Progenitor cell of endocrine pancreas (in vitro differentiated cells): ENCODE results near the gene ZPLD1. TPM values are rescaled to one million over a fixed set of nuclear protein-coding genes. Genes with fewer than 3 reads are reported as not detected.

Experiments used
- DNase-seq: peaks from one replicate; pipeline ENCODE4 v3.0.0; 2021; ENCODE audit warnings: low spot score; ENCODE audit not compliant: unreplicated experiment
- H3K27ac Mint-ChIP-seq: 2 replicates; pipeline ENCODE4 v1.8.0; 2021; ENCODE audit warnings: mild to moderate bottlenecking, moderate library complexity, mixed read lengths
- H3K27me3 Mint-ChIP-seq: 2 replicates; pipeline ENCODE4 v1.8.0; 2021; ENCODE audit warnings: mixed read lengths
- H3K36me3 Mint-ChIP-seq: 2 replicates; pipeline ENCODE4 v1.8.0; 2022; ENCODE audit warnings: mixed read lengths; ENCODE audit not compliant: insufficient read depth
- H3K4me1 Mint-ChIP-seq: 2 replicates; pipeline ENCODE4 v1.8.0; 2021; ENCODE audit warnings: low read depth, mixed read lengths
- H3K4me3 Mint-ChIP-seq: 2 replicates; pipeline ENCODE4 v1.8.0; 2021; ENCODE audit warnings: low read depth, mild to moderate bottlenecking, moderate library complexity, mixed read lengths
- H3K9me3 Mint-ChIP-seq: 2 replicates; pipeline ENCODE4 v1.8.0; 2021; ENCODE audit warnings: low read depth, mixed read lengths
- total RNA-seq: library from RNA; stranded (reverse); gene quantifications from 2 replicates; pipeline ENCODE4 v1.2.1, GENCODE V29; 2021
- TF ChIP-seq, protein P1 (sequence below): fragments of 200-600 bp; sonication (generic); IDR thresholded peaks from one replicate; pipeline ENCODE4 v1.5.0; 2021; ENCODE audit warnings: antibody characterized with exemption, mild to moderate bottlenecking; ENCODE audit not compliant: unreplicated experiment

Gene ZPLD1
- total RNA-seq, 1 donor from 2014 or later = not detected

DNA sequence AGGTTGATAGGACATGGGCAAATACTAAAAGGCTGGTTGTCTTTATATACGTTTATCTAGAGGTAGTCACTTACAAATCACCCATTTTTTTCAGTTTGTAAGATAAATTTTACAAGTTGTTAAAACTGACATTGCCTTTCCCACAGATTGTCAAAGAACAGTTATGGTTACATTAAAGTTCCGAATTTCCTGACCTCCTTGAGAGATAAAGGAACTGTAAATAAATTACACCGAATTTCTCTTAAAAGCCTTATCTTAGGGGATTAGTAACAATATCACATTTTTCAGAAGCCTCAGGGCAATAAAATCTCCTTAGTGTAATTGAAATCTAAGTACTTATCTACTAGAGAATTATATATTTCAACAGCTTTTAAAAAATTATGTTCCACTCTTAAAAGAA is 49.5 kb downstream of the ZPLD1 start:
- Mint-ChIP-seq H3K27ac (no peak overlapping the region), H3K9me3 (peaks cover 3% of the 10 kb centered on the region), H3K4me3 (no peak overlapping the region), H3K36me3 (no peaks in the 10 kb centered on the region), H3K4me1 (peaks cover 3% of the 10 kb centered on the region), H3K27me3 (no peaks in the 10 kb centered on the region)
- TF ChIP-seq, protein P1, sequence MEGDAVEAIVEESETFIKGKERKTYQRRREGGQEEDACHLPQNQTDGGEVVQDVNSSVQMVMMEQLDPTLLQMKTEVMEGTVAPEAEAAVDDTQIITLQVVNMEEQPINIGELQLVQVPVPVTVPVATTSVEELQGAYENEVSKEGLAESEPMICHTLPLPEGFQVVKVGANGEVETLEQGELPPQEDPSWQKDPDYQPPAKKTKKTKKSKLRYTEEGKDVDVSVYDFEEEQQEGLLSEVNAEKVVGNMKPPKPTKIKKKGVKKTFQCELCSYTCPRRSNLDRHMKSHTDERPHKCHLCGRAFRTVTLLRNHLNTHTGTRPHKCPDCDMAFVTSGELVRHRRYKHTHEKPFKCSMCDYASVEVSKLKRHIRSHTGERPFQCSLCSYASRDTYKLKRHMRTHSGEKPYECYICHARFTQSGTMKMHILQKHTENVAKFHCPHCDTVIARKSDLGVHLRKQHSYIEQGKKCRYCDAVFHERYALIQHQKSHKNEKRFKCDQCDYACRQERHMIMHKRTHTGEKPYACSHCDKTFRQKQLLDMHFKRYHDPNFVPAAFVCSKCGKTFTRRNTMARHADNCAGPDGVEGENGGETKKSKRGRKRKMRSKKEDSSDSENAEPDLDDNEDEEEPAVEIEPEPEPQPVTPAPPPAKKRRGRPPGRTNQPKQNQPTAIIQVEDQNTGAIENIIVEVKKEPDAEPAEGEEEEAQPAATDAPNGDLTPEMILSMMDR = no peak
- DNase-seq = no peak

DNA sequence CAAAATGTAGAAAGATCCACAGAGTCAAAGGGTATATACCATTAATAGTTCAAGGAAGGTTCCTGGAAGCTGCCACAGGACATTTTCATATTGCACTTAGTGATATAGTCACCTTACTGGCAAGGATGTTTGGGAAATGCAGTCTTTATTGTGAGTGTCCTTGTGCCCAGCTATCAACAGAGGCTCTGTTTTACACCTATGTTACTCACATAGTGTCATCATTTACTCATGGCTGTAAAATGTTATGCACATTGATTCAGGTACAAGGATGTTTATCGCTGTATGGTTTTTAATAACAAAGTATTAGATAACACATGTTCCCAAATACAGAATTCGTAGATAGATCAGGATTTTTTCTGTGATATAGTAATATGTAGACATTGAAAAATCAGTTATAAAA is 50.9 kb downstream of the ZPLD1 start:
- H3K9me3 Mint-ChIP-seq = peaks cover 3% of the 10 kb centered on the region
- H3K4me1 Mint-ChIP-seq = no peaks in the 10 kb centered on the region
- H3K27me3 Mint-ChIP-seq = no peaks in the 10 kb centered on the region
- no peaks in the 10 kb centered on the region for H3K36me3 Mint-ChIP-seq
- no peak overlapping the region for H3K4me3 Mint-ChIP-seq
- no peak overlapping the region for H3K27ac Mint-ChIP-seq
- DNase-seq = no peak
- TF ChIP-seq, protein P1 = no peak

DNA sequence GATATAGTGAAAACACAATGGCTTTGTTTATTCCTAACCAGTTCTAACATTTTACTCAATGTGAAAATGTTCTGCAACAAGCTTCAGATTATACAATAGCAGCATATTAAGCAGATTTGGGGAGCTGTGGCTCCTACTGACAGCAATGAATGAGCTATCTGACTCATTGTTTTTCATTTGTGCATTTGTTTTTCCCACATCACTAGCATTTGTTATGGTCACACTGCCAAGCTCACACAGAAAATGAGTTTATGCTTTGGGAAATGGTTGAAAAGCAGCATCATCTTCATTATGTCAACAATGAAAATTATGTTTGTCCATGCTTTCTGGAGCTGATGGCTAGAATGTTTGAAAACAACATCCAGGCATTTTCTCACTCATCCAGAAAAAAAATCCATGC is 53.5 kb downstream of the ZPLD1 start:
- Mint-ChIP-seq H3K9me3 (peaks cover 11% of the 10 kb centered on the region), H3K36me3 (no peaks in the 10 kb centered on the region)

DNA sequence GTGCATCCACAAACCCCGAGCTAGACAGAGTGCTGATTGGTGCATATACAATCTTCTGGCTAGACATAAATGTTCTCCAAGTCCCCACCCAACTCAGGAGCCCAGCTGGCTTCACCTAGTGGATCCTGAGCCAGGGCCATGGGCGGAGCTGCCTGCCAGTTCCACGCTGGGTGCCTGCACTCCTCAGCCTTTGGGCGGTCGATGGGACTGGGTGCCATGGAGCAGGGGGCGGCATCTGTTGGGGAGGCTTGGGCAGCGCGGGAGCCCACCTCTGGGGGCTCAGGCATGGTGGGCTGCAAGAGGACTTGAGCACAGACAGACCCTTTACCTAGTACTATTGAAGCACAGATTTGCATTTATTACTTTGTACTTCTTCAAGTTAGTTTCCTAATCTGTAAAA is 57.5 kb downstream of the ZPLD1 start:
- no peak overlapping the region for H3K4me3 Mint-ChIP-seq
- no peaks in the 10 kb centered on the region for H3K27me3 Mint-ChIP-seq
- peaks cover 11% of the 10 kb centered on the region for H3K9me3 Mint-ChIP-seq
- H3K36me3 Mint-ChIP-seq = no peaks in the 10 kb centered on the region
- no peaks in the 10 kb centered on the region for H3K4me1 Mint-ChIP-seq
- TF ChIP-seq, protein P1 = no peak
- no peak for DNase-seq
- no peak overlapping the region for H3K27ac Mint-ChIP-seq

More for the DNA sequence above, 53.5 kb downstream of the ZPLD1 start:
- Mint-ChIP-seq H3K27me3 (no peaks in the 10 kb centered on the region), H3K4me3 (no peak overlapping the region), H3K4me1 (no peaks in the 10 kb centered on the region), H3K27ac (no peak overlapping the region)
- no peak for DNase-seq
- TF ChIP-seq, protein P1 = no peak

DNA sequence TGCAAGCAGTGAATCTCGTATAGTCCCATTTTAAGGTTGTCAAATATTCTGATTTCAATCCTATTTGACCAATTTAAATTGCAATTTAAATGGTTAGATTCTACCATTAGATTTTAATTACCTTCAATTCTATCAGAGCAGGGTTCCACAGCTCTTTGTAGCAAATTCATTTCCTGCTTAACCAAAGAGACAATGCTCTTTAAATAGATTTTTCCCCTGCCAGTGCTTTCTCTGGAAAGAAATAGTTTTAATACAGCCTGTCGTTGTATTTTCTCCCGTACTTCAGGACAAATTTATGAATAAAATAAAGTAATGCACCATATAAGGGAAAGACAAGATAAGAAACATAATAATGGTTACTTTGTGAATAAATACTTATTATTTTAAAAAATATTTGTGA is 62.8 kb downstream of the ZPLD1 start:
- DNase-seq = no peak
- TF ChIP-seq, protein P1 = no peak
- H3K27me3 Mint-ChIP-seq = no peaks in the 10 kb centered on the region
- H3K36me3 Mint-ChIP-seq = no peaks in the 10 kb centered on the region
- no peak overlapping the region for H3K4me3 Mint-ChIP-seq
- H3K27ac Mint-ChIP-seq = no peak overlapping the region
- H3K9me3 Mint-ChIP-seq = peaks cover 7% of the 10 kb centered on the region
- no peaks in the 10 kb centered on the region for H3K4me1 Mint-ChIP-seq
